ENCODE data around the gene TRIM31.

Gene TRIM31

DNA sequence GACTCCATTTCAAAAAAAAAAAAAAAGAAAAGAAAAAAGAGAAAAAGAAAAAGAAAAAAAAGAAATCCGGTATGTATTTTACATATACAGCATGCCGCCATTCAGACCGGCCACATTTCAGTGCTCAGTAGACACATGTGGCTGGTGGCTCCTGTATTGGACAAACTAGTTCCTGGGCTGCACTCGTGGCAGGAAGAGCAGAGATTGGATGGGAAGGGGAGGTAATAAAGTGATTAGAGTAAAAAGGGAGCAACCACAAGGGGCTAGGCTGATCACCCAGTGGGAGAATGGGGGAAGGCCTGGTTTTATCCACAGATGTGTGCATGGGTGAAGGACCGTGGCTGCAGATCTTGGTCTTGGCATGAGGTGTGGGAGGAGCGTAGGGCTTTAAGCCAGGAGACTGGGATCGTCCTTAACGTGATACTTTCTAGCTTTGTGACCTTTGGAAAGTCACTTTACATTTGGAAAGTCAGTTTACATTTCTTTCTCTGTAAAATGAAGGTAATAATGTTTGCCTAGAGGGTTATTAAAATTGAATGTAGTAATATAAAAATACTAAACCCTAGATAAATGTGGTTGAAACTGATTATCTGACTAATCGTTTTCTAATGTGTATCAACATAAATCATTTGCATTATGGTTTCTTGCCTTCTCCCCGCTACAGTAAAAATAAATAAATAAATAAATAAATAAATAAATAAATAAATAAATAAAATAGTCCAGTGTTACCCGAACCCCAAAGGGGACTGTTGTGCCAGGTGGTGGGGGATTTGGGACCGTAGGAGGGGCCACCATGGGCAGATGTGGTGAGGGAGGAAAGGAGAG, 49.6 kb upstream of the TRIM31 start (continued):
- TF ChIP-seq ZNF16 (tag by site-specific recombination; IDR thresholded peaks at IDR 0.05; ENCODE audit: low read depth) (no peak), ZNF645 (tag by site-specific recombination; IDR thresholded peaks at IDR 0.05) (peak; percentile 70; the same call in 1 of the 2 replicates), KLF17 (tag by site-specific recombination; IDR thresholded peaks at IDR 0.05) (no peak), ZFP69B (tag by site-specific recombination; IDR thresholded peaks at IDR 0.05) (no peak), ZNF202 (tag by site-specific recombination; IDR thresholded peaks at IDR 0.05; ENCODE audit: borderline replicate concordance) (peak; percentile 98), ZNF560 (tag by site-specific recombination; IDR thresholded peaks at IDR 0.05; ENCODE audit: borderline replicate concordance) (peak; percentile 98), ZNF2 (tag by site-specific recombination; IDR thresholded peaks at IDR 0.05) (no peak), ZNF549 (tag by site-specific recombination; IDR thresholded peaks at IDR 0.05) (no peak), KLF16 (tag by site-specific recombination; IDR thresholded peaks at IDR 0.05) (no peak), REST (tag by site-specific recombination; IDR thresholded peaks at IDR 0.05) (peak; percentile 89), GLI2 (tag by site-specific recombination; IDR thresholded peaks at IDR 0.05; ENCODE audit: borderline replicate concordance, low read depth) (peak; percentile 78; the same call in 1 of the 2 replicates), ZNF658 (tag by site-specific recombination; IDR thresholded peaks at IDR 0.05) (no peak), WT1 (tag by site-specific recombination; IDR thresholded peaks at IDR 0.05) (0 out of 2 replicates have a peak, but pooled peaks have one; percentile 21), SP3 (tag by site-specific recombination; IDR thresholded peaks at IDR 0.05) (peak; percentile 64; the same call in 1 of the 2 replicates), ZNF664 (tag by site-specific recombination; IDR thresholded peaks at IDR 0.05) (peak; percentile 96), KLF7 (tag by site-specific recombination; IDR thresholded peaks at IDR 0.05; ENCODE audit: borderline replicate concordance) (peak; percentile 82; the same call in 1 of the 2 replicates), KLF9 (tag by site-specific recombination; IDR thresholded peaks at IDR 0.05; ENCODE audit: low read depth) (no peak), ZNF623 (tag by site-specific recombination; IDR thresholded peaks at IDR 0.05) (peak; percentile 93), ZIC2 (tag by site-specific recombination; IDR thresholded peaks at IDR 0.05) (no peak), ZNF23 (tag by site-specific recombination; IDR thresholded peaks at IDR 0.05; ENCODE audit: borderline replicate concordance) (peak; percentile 54; the same call in 1 of the 2 replicates), ZNF830 (tag by site-specific recombination; IDR thresholded peaks at IDR 0.05; ENCODE audit: low read depth) (no peak), ZFP3 (tag by site-specific recombination; IDR thresholded peaks at IDR 0.05; ENCODE audit: low read depth) (peak; percentile 70; the same call in 1 of the 2 replicates), ZNF354C (tag by site-specific recombination; IDR thresholded peaks at IDR 0.05; ENCODE audit: borderline replicate concordance, low read depth) (peak; percentile 93; the same call in 1 of the 2 replicates)
- TF ChIP-seq, protein P1, sequence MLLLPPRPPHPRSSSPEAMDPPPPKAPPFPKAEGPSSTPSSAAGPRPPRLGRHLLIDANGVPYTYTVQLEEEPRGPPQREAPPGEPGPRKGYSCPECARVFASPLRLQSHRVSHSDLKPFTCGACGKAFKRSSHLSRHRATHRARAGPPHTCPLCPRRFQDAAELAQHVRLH (tag by site-specific recombination; IDR thresholded peaks at IDR 0.05), result peak; percentile 92
- TF ChIP-seq, protein P2, sequence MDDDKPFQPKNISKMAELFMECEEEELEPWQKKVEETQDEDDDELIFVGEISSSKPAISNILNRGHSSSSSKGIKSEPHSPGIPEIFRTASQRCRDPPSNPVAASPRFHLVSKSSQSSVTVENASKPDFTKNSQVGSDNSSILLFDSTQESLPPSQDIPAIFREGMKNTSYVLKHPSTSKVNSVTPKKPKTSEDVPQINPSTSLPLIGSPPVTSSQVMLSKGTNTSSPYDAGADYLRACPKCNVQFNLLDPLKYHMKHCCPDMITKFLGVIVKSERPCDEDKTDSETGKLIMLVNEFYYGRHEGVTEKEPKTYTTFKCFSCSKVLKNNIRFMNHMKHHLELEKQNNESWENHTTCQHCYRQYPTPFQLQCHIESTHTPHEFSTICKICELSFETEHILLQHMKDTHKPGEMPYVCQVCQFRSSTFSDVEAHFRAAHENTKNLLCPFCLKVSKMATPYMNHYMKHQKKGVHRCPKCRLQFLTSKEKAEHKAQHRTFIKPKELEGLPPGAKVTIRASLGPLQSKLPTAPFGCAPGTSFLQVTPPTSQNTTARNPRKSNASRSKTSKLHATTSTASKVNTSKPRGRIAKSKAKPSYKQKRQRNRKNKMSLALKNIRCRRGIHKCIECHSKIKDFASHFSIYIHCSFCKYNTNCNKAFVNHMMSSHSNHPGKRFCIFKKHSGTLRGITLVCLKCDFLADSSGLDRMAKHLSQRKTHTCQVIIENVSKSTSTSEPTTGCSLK (tag by site-specific recombination; IDR thresholded peaks at IDR 0.05), result no peak
- TF ChIP-seq, protein P3, sequence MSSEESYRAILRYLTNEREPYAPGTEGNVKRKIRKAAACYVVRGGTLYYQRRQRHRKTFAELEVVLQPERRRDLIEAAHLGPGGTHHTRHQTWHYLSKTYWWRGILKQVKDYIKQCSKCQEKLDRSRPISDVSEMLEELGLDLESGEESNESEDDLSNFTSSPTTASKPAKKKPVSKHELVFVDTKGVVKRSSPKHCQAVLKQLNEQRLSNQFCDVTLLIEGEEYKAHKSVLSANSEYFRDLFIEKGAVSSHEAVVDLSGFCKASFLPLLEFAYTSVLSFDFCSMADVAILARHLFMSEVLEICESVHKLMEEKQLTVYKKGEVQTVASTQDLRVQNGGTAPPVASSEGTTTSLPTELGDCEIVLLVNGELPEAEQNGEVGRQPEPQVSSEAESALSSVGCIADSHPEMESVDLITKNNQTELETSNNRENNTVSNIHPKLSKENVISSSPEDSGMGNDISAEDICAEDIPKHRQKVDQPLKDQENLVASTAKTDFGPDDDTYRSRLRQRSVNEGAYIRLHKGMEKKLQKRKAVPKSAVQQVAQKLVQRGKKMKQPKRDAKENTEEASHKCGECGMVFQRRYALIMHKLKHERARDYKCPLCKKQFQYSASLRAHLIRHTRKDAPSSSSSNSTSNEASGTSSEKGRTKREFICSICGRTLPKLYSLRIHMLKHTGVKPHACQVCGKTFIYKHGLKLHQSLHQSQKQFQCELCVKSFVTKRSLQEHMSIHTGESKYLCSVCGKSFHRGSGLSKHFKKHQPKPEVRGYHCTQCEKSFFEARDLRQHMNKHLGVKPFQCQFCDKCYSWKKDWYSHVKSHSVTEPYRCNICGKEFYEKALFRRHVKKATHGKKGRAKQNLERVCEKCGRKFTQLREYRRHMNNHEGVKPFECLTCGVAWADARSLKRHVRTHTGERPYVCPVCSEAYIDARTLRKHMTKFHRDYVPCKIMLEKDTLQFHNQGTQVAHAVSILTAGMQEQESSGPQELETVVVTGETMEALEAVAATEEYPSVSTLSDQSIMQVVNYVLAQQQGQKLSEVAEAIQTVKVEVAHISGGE (tag by site-specific recombination; conservative IDR thresholded peaks at IDR 0.05; ENCODE audit: low read depth), result peak; percentile 90
